ENCODE results near the gene CELF3. TPM values are rescaled to one million over a fixed set of nuclear protein-coding genes. Genes with fewer than 3 reads are reported as not detected.

Gene CELF3
- total RNA-seq, 4 donors from 2014 or later: not detected

DNA sequence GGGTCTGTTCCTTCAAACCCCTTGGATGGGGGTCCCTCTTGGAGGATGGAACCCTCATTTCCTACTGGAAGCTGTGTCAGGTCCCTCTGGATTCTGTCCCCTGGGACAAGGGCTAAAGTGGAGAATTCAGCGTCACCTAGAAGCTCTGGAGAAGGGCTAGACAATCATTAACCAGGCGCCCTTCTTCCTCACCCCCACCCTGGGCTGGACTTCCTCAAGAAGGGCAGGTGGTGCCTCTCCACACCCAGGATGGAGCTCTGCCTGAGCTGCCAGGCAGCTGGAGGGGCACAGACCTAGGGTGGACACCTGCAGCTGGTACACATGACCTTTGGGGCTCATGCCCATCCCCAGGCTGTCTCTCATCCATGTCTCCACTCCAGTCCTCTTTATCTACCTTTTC, 3.6 kb downstream of the CELF3 start:
- Histone ChIP-seq H3K4me3 (no peak overlapping the region), H3K27ac (no peak overlapping the region), H3K9me3 (no peaks in the 10 kb centered on the region), H3K4me1 (peaks cover 18% of the 10 kb centered on the region), H3K27me3 (peaks cover 22% of the 10 kb centered on the region), H3K36me3 (no peaks in the 10 kb centered on the region)
- TF ChIP-seq POLR2AphosphoS5 (IDR thresholded peaks at IDR 0.05) (no peak), EP300 (IDR thresholded peaks at IDR 0.05) (no peak), POLR2A (IDR thresholded peaks at IDR 0.05) (no peak)
- TF ChIP-seq, protein P1, sequence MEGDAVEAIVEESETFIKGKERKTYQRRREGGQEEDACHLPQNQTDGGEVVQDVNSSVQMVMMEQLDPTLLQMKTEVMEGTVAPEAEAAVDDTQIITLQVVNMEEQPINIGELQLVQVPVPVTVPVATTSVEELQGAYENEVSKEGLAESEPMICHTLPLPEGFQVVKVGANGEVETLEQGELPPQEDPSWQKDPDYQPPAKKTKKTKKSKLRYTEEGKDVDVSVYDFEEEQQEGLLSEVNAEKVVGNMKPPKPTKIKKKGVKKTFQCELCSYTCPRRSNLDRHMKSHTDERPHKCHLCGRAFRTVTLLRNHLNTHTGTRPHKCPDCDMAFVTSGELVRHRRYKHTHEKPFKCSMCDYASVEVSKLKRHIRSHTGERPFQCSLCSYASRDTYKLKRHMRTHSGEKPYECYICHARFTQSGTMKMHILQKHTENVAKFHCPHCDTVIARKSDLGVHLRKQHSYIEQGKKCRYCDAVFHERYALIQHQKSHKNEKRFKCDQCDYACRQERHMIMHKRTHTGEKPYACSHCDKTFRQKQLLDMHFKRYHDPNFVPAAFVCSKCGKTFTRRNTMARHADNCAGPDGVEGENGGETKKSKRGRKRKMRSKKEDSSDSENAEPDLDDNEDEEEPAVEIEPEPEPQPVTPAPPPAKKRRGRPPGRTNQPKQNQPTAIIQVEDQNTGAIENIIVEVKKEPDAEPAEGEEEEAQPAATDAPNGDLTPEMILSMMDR (IDR thresholded peaks at IDR 0.05): no peak
- no peak for DNase-seq (ENCODE audit: low spot score in 2 of 2)
- WGBS: 100% methylated on average over 2 of the region's 2 CpGs

DNA sequence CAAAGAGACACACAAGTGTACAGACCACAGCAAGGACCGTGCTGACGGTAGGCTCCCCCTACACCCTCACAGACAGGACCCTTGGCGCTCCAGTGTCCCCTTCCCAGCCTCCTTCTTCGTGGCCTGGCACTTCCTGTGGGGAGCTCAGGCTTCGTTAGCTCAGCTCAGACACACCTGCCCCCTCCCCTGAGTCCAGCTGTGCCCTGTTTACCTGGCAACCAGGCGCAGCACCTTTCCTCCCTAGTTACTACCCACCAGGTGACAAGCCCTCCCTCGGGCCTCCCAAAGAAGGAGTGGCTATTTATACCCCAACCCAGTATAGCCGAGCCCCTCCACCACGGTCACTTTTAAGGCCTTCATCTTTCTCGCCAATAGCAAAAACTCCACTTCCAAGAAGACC, 4.7 kb downstream of the CELF3 start:
- no peak for TF ChIP-seq EP300 (IDR thresholded peaks at IDR 0.05)
- TF ChIP-seq POLR2AphosphoS5 (IDR thresholded peaks at IDR 0.05): no peak
- no peak for DNase-seq (ENCODE audit: low spot score in 2 of 2)
- H3K36me3 ChIP-seq: no peaks in the 10 kb centered on the region
- no peak overlapping the region for H3K27ac ChIP-seq
- no peak overlapping the region for H3K4me3 ChIP-seq
- peaks cover 14% of the 10 kb centered on the region for H3K27me3 ChIP-seq
- H3K9me3 ChIP-seq: no peaks in the 10 kb centered on the region
- WGBS: 75% methylated on average over 10 of the region's 10 CpGs
- H3K4me1 ChIP-seq: peaks cover 10% of the 10 kb centered on the region

DNA sequence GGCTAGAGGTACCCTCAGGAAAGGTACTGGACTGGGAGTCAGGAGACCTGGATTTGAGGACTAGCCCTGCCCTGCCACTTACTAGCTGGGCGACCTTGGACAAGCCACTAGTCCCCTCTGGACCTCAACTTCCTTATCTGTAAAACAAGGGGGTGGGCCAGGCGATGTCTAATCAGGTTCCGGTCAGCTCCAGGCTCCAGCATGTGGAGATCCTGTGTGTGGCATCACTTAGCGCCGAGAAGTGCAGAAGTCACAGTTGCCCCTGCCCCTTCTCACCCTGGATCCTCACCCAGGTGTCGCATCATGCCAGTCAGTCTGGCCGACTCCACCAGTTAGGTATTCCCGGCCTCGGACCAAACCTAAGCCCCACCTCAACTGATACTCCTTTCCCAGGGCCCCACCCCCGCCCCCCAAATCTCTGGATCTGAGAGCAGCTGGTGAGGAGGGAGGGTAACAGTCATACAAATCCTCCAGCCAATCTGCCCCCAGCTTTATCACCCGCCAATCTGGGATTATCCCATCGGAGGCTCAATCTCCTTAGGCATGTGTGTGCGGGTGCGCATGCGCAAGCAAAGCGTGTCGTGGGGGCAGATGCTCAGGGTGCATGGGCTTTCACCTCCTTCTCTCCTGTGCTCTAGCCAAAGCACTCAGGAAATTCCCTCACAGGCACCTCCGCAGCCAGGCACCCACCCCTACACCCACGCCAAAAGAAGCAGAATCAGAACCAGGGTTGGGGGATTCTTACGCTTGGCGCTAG, 5.4 kb downstream of the CELF3 start:
- peaks cover 4% of the 10 kb centered on the region for H3K4me1 ChIP-seq
- TF ChIP-seq, protein P1 (IDR thresholded peaks at IDR 0.05): no peak
- TF ChIP-seq POLR2AphosphoS5 (IDR thresholded peaks at IDR 0.05) (no peak), POLR2A (IDR thresholded peaks at IDR 0.05) (no peak), EP300 (IDR thresholded peaks at IDR 0.05) (no peak)
- 82% methylated on average over 19 of the region's 21 CpGs for WGBS
- H3K27ac ChIP-seq: no peak overlapping the region
- H3K27me3 ChIP-seq: peaks cover 7% of the 10 kb centered on the region
- no peak for DNase-seq (ENCODE audit: low spot score in 2 of 2)
- no peak overlapping the region for H3K4me3 ChIP-seq
- no peaks in the 10 kb centered on the region for H3K9me3 ChIP-seq
- H3K36me3 ChIP-seq: no peaks in the 10 kb centered on the region

DNA sequence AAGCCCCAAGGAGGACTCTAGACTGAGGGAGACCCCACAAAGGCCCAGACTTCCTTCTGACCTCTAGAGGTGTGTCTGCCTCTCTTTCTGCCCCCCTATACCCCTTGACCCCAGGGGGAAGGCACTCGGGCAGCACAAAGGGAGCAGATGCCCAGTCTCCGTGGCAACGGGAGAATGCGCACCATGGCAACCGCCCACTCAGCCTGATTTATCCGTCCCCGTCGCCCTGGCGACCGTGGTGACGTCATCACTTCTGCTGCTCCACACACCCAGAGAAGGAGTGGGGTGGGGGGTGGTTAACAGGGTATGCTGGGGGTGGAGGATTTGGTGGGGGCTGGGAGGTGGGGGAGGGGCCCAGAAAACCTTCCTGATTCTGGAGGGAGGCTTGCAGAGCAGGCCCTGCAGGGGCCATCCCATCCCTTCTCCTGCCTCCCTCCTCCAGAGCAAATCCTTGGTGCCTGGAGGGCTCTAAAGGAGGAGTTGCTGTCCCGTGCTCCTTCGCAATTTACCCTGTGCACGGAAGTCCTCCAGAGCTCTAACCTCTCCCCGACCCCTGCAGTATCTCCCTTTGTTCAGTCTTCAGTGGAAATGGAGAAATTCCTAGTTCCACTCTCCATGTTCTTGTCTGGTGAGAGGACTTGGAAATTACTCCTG, 6.3 kb downstream of the CELF3 start:
- DNase-seq (ENCODE audit: low spot score in 2 of 2): no peak
- 46% methylated on average over 14 of the region's 15 CpGs for WGBS
- Histone ChIP-seq H3K36me3 (no peaks in the 10 kb centered on the region), H3K27ac (no peak overlapping the region), H3K4me3 (no peak overlapping the region), H3K9me3 (no peaks in the 10 kb centered on the region), H3K27me3 (no peaks in the 10 kb centered on the region), H3K4me1 (peaks cover 4% of the 10 kb centered on the region)
- TF ChIP-seq EP300 (IDR thresholded peaks at IDR 0.05) (no peak), POLR2A (IDR thresholded peaks at IDR 0.05) (no peak), POLR2AphosphoS5 (IDR thresholded peaks at IDR 0.05) (no peak)
- TF ChIP-seq, protein P1 (IDR thresholded peaks at IDR 0.05): no peak

DNA sequence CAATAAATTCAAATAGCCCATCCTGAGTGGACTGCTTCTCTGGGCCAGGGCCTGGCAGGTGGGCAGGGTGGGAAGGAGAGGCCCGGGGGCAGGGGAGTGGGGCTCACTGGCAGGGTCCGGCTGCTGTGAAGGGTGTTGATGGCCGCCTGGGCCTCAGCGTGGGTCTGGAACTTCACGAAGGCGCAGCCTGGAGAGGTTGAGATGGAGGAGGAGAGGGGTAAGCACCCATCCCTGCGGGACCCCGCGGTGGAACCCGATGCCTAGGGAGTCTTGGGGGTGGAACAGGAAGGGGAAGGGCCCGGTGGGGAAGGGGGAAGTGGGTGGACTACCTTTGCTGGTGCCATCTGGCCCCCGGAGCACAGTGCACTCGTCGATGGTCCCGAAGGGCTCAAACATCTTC, 7.7 kb downstream of the CELF3 start:
- no peak overlapping the region for H3K27ac ChIP-seq
- no peak for DNase-seq (ENCODE audit: low spot score in 2 of 2)
- no peak overlapping the region for H3K4me3 ChIP-seq
- no peaks in the 10 kb centered on the region for H3K9me3 ChIP-seq
- 80% methylated on average over 12 of the region's 15 CpGs for WGBS
- H3K4me1 ChIP-seq: peaks cover 4% of the 10 kb centered on the region
- TF ChIP-seq POLR2A (IDR thresholded peaks at IDR 0.05): no peak
- TF ChIP-seq, protein P1 (IDR thresholded peaks at IDR 0.05): no peak
- TF ChIP-seq EP300 (IDR thresholded peaks at IDR 0.05): no peak
- no peak for TF ChIP-seq POLR2AphosphoS5 (IDR thresholded peaks at IDR 0.05)
- no peaks in the 10 kb centered on the region for H3K27me3 ChIP-seq
- H3K36me3 ChIP-seq: no peaks in the 10 kb centered on the region

Data from suprapubic skin (tissue), 4 donors.